HS-27A (cell line): ENCODE measurements around the gene IGF2BP3.
"Not testable (repeated sequence)": the region's sequence is repeated elsewhere in the genome, so short reads cannot be mapped to it uniquely, and the experiment has no call there.

Experiments used
- DNase-seq: peaks from one replicate; pipeline ENCODE4 v3.0.0-alpha.2; 2012; ENCODE audit warnings: low read depth, missing footprints

IGF2BP3 gene

GRCh38 chr7:23338863-23339262 is 131.4 kb downstream of the IGF2BP3 start:
- DNase-seq, result no peak

GRCh38 chr7:23338439-23338838 is 131.9 kb downstream of the IGF2BP3 start:
- no peak for DNase-seq

GRCh38 chr7:23337374-23337773 is 132.9 kb downstream of the IGF2BP3 start:
- no peak for DNase-seq

DNA sequence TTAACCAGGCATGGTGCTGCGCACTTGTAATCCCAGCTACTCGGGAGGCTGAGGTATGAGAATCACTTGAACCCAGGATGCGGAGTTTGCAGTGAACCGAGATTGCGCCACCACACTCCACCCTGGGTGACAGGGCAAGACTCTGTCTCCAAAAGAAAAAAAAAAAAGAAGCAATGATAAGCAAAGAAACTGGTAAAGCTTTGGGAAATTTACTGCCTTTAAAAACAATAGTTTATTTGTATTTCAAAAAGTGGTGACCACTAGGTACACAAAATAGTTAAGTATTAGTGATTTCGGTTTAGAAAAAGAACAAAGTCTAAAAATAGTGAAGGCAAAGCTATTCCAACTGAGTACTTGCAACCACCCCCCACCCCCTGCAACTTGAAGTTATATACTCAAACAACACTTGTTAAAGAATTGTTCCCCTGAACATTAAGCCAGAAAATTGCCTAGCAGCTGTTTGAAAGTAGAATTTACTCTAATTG is 133.4 kb downstream of the IGF2BP3 start:
- no peak for DNase-seq

- no peak for DNase-seq
These were observed 134.2 kb downstream of the IGF2BP3 start for GRCh38 chr7:23336086-23336485.

DNA sequence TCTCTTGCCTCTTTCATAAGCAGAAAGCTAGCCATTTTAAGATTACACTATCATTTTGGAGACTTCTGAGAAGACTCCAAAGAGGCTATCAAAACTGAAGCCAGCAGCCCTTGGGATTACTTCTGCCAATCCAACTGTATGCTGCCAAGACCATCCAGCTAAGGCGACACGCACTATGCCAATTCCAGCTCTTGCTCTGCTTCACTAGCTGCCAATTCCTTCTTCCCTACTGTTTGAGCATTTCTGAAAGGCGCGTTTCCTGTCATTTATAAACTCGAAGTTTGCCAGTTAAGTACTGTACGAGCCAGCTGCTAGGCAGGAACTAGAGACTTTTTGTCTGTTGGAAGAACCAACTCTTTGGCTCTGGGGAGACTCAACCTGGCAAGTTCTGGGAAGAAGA is 134.7 kb downstream of the IGF2BP3 start:
- DNase-seq, result no peak

DNA sequence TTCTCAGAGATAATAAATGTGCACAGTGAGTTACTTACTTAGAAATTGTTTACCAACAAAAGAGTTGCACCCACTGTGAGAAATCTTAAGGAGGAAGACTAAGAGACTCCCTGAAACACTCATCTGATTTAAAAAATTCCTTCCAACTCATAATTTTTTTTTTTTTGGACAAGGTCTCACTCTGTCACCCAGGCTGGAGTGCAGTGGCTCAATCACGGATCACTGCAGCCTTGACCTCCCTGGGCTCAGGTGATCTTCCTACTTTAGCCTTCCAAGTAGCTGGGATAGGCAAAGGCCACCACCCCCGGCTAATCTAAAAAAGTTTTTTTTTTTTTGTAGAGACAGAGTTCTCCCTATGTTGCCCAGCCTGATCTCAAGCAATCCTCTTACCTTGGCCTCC is 135.2 kb downstream of the IGF2BP3 start:
- DNase-seq, result no peak

DNA sequence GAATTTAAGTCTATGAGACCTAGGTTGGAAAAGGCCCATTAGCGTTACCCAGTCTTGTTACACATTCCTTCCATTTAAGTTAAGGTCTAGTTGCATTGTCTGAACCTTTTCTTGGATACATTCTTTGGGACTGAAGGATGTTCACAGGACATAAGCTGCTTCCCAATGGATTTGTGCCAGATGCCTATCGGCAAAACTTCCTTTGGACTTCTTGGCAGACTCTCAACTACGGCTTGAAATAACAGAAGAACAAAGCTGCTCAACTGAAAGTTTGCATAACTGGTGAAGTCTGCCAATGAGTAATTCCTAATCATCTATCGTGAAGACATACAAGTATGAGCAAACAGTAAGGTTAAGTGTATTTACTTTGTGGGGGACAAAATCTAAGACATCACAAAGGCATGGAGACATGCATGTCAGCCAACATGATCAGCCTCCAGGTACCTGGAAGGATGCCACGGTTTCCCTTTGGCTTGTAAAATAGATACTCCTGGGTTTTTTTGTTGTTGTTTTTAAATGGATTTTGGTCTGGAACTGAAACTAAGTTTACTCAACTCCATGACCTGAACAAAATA is 135.7 kb downstream of the IGF2BP3 start:
- peak; percentile 77 for DNase-seq

DNA sequence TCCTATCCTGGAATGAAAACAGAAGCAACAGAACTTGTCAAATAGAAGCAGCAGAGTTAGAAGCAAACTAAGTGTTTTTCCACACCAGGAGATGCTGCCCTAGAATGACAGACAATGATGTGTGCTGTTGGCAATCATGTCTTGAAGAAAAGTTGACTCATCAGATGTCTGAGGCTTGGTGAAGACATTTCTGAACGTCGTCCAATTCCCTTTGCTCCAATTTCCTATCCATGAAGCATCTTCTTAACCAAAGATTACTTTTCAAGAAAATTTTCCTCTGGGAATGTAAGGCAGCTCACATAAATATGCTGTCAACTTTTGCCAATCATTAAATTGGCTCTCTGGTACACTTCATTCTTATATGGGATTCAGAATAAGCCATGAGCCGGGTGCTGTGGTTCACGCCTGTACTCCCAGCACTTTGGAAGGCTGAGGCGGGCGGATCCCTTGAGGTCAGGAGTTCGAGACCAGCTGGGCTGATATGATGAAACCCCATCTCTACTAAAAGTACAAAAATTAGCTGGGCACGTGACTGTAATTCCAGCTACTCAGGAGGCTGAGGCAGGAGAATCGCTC is 136.5 kb downstream of the IGF2BP3 start:
- DNase-seq, result no peak

- no peak for DNase-seq
These were observed 137.2 kb downstream of the IGF2BP3 start for GRCh38 chr7:23332910-23333612.

DNA sequence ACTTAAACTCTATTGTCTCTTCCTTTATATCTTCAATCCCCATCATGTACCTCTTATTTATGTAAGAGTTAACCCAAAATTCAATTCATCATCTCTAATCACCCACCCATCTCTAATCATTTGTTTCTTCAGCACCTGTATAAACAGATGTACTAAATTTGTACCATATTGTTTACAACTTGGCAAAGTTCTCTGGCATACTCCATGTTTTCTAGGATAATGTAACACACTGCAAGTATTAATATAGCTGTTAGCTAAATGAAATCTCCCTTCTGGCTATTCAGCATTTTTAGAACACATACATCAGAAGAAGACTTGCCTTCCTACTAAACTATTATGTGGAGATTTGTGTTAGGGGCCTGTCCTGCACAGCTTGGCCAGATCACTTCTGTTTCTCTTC is 138.1 kb downstream of the IGF2BP3 start:
- no peak for DNase-seq

GRCh38 chr7:23331132-23331531 is 139.2 kb downstream of the IGF2BP3 start:
- DNase-seq, result no peak

- no peak for DNase-seq
These were observed 154.9 kb downstream of the IGF2BP3 start for GRCh38 chr7:23315366-23315765.

DNA sequence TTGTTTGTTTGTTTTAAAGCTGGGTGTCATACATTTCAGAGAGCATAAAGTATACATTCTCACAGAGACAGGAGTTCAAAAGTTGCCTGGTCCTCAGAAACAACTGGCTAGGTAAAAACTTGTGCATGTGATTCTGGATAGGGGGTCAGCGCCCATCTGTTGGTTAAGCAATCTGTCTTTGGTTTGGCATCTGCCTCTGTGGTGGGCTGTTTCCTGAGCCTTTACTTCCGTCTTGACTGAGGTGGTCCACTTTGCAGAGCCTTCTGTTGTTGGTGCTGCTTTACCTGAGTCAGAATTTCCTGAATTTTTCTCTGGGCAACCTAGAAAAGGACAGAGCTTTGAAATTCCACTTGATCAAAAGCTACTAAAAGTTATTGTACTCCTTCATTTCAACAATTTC is 158.2 kb downstream of the IGF2BP3 start:
- DNase-seq, result not testable (repeated sequence)

DNA sequence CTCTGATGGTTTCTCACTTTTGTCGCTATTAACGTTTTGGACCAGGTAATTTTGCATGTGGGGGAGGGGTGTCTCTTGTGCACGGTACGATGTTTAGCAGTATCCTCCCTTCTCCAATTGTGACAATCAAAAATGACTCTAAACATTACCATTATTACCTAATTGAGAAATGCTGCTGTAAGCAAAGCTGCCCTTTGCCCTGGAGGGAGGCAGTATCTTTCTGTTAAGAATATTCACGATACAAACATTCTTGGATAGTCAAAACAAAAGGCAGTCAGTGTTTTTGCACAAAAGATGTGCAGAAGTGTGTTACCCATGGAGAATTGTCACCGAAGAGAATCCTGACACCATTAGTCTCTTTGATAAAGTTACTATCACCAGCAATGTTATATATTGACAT is 161.5 kb downstream of the IGF2BP3 start:
- no peak for DNase-seq

- DNase-seq, result no peak
These were observed 163.3 kb downstream of the IGF2BP3 start for GRCh38 chr7:23306936-23307521.

DNA sequence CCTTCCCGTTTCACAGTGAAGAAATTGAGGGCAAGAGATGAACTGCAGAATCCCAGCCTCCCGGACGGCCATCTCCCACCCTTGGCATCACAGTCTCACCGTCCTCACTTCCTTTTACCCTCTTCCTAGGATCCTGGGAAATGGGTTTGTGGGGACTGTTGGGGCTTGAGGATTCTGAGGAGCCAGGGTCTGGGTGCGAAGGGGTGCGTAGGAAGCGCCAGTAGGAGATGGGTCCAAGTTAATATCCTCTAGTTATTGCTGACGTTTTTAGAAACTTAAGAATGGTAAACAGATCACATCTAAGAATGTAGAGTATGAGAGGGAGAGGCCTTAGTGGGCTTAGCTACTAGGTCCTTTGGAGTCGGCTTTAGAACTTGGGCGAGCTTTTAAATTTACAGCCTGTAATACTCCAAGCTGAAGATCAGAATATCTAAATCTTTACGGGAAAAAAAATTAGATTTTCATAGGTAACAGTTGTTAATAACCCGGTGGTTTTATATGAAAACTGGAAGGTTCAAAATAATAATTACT is 170.5 kb downstream of the IGF2BP3 start:
- DNase-seq, result no peak

GRCh38 chr7:23298885-23299769 is 171.2 kb downstream of the IGF2BP3 start, which contains the start of gene MALSU1:
TSS of gene MALSU1 (plus strand) at chr7:23299339. CDS start at chr7:23299353, 14 bp downstream.
- DNase-seq, result peak; percentile 80

GRCh38 chr7:23298141-23298881 is 172.0 kb downstream of the IGF2BP3 start:
- peak; percentile 60 for DNase-seq

DNA sequence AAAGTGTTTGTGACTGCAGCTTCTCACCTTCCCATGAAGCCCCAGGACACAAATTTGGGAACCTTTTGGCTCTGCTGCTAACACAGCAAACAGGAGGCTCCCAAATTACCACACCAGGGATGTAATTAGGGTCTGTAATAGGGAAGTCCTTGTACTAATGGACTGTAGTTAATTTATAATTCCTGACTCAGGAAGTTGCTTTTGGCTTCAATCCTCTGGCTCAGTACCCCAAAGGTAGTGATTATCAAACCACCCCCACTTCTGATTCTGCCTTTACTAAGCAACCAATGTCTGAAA is 174.9 kb downstream of the IGF2BP3 start:
- DNase-seq, result no peak
